HG03575 (cell line): ENCODE results near the gene YTHDF1.

Experiments used
- ATAC-seq: cut with Tn5 transposase; IDR thresholded peaks from one replicate; pipeline ENCODE4 v1.9.1; 2021; ENCODE audit not compliant: unreplicated experiment, insufficient number of reproducible peaks, low FRiP score; ENCODE audit errors: extremely low read depth

The YTHDF1 gene

GRCh38 chr20:63190828-63191227 is 25.1 kb downstream of the YTHDF1 start:
- no peak for ATAC-seq

GRCh38 chr20:63189846-63190559 is 25.9 kb downstream of the YTHDF1 start:
- no peak for ATAC-seq

- ATAC-seq = no peak
These were observed 26.6 kb downstream of the YTHDF1 start for GRCh38 chr20:63189322-63189642.

GRCh38 chr20:63188641-63189321 is 27.1 kb downstream of the YTHDF1 start:
- ATAC-seq = no peak

GRCh38 chr20:63188159-63188442 is 27.8 kb downstream of the YTHDF1 start:
- no peak for ATAC-seq

GRCh38 chr20:63187338-63188158 is 28.4 kb downstream of the YTHDF1 start:
- no peak for ATAC-seq

GRCh38 chr20:63186528-63187316 is 29.2 kb downstream of the YTHDF1 start:
- ATAC-seq = no peak

- no peak for ATAC-seq
These were observed 29.8 kb downstream of the YTHDF1 start for GRCh38 chr20:63186084-63186483.

- no peak for ATAC-seq
These were observed 30.6 kb downstream of the YTHDF1 start for GRCh38 chr20:63185215-63185796.

- ATAC-seq = no peak
These were observed 32.3 kb downstream of the YTHDF1 start for GRCh38 chr20:63183422-63184146.

- ATAC-seq = no peak
These were observed 33.0 kb downstream of the YTHDF1 start for GRCh38 chr20:63182946-63183415.

- no peak for ATAC-seq
These were observed 33.5 kb downstream of the YTHDF1 start for GRCh38 chr20:63182425-63182824.

- no peak for ATAC-seq
These were observed 34.7 kb downstream of the YTHDF1 start for GRCh38 chr20:63181226-63181625.

- ATAC-seq = no peak
These were observed 35.3 kb downstream of the YTHDF1 start for GRCh38 chr20:63180569-63181185.

GRCh38 chr20:63179687-63180568 is 36.0 kb downstream of the YTHDF1 start:
- no peak for ATAC-seq

- no peak for ATAC-seq
These were observed 36.8 kb downstream of the YTHDF1 start for GRCh38 chr20:63178889-63179686.
